Thyroid gland (tissue), 4 donors: ENCODE data around the gene ANKRD28.

Source experiments
- POLR2A ChIP-seq, 2 donors: fragments of 450-650 bp; IDR thresholded peaks; one replicate each; pipeline ENCODE4 v1.6.1; 2017; ENCODE audit warnings: antibody characterized with exemption in 2 of 2, mild to moderate bottlenecking in 2 of 2, moderate library complexity in 1 of 2
- TF ChIP-seq, protein P1 (sequence below), 6 experiments: fragments of 200-600 bp in 3 of 6; fragments of 450-650 bp in 3 of 6; sonication (generic) in 3 of 6; IDR thresholded peaks; one replicate each; pipeline ENCODE4 v1.5.1; 2016 to 2019; ENCODE audit warnings: antibody characterized with exemption in 6 of 6, mild to moderate bottlenecking in 2 of 6, inconsistent platforms in 1 of 6, moderate library complexity in 1 of 6

DNA sequence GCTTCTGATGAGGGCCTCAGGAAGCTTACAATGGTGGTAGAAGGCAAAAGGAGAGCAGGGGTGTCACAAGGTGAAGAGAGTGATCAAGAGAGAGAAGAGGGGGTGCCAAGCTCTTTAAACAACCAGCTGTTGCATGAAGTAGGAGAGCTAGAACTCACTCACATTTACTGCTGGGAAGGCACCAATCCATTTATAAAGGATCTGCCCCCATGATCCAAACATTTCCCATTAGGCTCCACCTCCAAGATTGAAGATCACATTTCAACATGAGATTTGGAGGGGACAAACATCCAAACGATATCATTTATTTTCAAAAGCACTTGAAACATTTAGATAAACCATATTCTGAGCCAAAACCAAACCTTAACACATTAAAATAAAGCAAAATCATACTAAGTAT is 26.3 kb downstream of the ANKRD28 start:
- TF ChIP-seq, protein P1, sequence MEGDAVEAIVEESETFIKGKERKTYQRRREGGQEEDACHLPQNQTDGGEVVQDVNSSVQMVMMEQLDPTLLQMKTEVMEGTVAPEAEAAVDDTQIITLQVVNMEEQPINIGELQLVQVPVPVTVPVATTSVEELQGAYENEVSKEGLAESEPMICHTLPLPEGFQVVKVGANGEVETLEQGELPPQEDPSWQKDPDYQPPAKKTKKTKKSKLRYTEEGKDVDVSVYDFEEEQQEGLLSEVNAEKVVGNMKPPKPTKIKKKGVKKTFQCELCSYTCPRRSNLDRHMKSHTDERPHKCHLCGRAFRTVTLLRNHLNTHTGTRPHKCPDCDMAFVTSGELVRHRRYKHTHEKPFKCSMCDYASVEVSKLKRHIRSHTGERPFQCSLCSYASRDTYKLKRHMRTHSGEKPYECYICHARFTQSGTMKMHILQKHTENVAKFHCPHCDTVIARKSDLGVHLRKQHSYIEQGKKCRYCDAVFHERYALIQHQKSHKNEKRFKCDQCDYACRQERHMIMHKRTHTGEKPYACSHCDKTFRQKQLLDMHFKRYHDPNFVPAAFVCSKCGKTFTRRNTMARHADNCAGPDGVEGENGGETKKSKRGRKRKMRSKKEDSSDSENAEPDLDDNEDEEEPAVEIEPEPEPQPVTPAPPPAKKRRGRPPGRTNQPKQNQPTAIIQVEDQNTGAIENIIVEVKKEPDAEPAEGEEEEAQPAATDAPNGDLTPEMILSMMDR (IDR thresholded peaks at IDR 0.05): no peak
- TF ChIP-seq POLR2A (IDR thresholded peaks at IDR 0.05): no peak
